Smooth muscle cell (in vitro differentiated cells): ENCODE results near the gene BTBD7. TPM values are rescaled to one million over a fixed set of nuclear protein-coding genes. Genes with fewer than 3 reads are reported as not detected.
A peak's percentile ranks its signal among the peaks of the same experiment; 100 is the strongest.

ENCODE experiments used
- DNase-seq: peaks from one replicate; lab custom pipeline; 2025; ENCODE audit not compliant: unreplicated experiment; lab: John Stamatoyannopoulos, UW
- H2AFZ ChIP-seq: fragments of 200-600 bp; sonication (generic); 2 replicates; pipeline ENCODE4 v1.6.0; 2016; ENCODE audit warnings: antibody characterized with exemption, low read depth, mild to moderate bottlenecking
- H3F3A ChIP-seq: fragments of 200-600 bp; sonication (generic); 2 replicates; pipeline ENCODE4 v1.6.0; 2017; ENCODE audit warnings: antibody characterized with exemption, low read depth
- H3K27ac ChIP-seq: fragments of 200-600 bp; sonication (generic); 2 replicates; pipeline ENCODE4 v1.5.1; 2016; ENCODE audit warnings: low read depth, mild to moderate bottlenecking
- H3K27me3 ChIP-seq: fragments of 200-600 bp; sonication (generic); 2 replicates; pipeline ENCODE4 v1.6.1; 2016; ENCODE audit warnings: low read depth, mild to moderate bottlenecking
- H3K36me3 ChIP-seq: fragments of 200-600 bp; sonication (generic); 2 replicates; pipeline ENCODE4 v1.5.1; 2016; ENCODE audit warnings: low read depth
- H3K4me1 ChIP-seq: fragments of 200-600 bp; sonication (generic); 2 replicates; pipeline ENCODE4 v1.5.1; 2016; ENCODE audit warnings: low read depth
- H3K4me2 ChIP-seq: fragments of 200-600 bp; sonication (generic); 2 replicates; pipeline ENCODE4 v1.6.0; 2016; ENCODE audit warnings: mild to moderate bottlenecking
- H3K4me3 ChIP-seq: fragments of 200-600 bp; sonication (generic); 2 replicates; pipeline ENCODE4 v1.5.1; 2016; ENCODE audit warnings: mild to moderate bottlenecking
- H3K79me2 ChIP-seq: fragments of 200-600 bp; sonication (generic); 2 replicates; pipeline ENCODE4 v1.6.0; 2016; ENCODE audit warnings: low read depth, mild to moderate bottlenecking
- H3K9ac ChIP-seq: fragments of 200-600 bp; sonication (generic); 2 replicates; pipeline ENCODE4 v1.6.0; 2016; ENCODE audit warnings: low read depth
- H3K9me3 ChIP-seq: fragments of 200-600 bp; sonication (generic); replicated peaks from 2 replicates; pipeline ENCODE4 v1.5.1; 2016; ENCODE audit warnings: low read depth
- H4K20me1 ChIP-seq: fragments of 200-600 bp; sonication (generic); 2 replicates; pipeline ENCODE4 v1.6.0; 2016; ENCODE audit warnings: low read depth
- CTCF ChIP-seq: fragments of 200-600 bp; sonication (generic); IDR thresholded peaks from 2 replicates; pipeline ENCODE4 v1.5.1; 2017; ENCODE audit warnings: borderline replicate concordance, mild to moderate bottlenecking, antibody characterized with exemption; ENCODE audit not compliant: insufficient read depth, poor library complexity, severe bottlenecking
- WGBS: methylation state at CpG from one replicate; pipeline ENCODE4 v1.1.7; 2016; ENCODE audit warnings: low lambda C conversion rate; 5-methylcytosine and 5-hydroxymethylcytosine counted together
- polyA plus RNA-seq: library from polyadenylated mRNA; unstranded; fragments of >200 nt; fragmentation: Nextera tagmentation; extraction: Ambion mirVana; gene quantifications from 2 replicates; pipeline ENCODE4 v1.2.1, GENCODE V29; 2016
- total RNA-seq: library from RNA; depleted of rRNA; stranded (reverse); fragments of >200 nt; gene quantifications from 2 replicates; pipeline ENCODE4 v1.2.3, GENCODE V29; 2014

Gene BTBD7
- total and polyA plus RNA-seq, 2 experiments from 2014 or later: 14.1 to 34.7 TPM

DNA sequence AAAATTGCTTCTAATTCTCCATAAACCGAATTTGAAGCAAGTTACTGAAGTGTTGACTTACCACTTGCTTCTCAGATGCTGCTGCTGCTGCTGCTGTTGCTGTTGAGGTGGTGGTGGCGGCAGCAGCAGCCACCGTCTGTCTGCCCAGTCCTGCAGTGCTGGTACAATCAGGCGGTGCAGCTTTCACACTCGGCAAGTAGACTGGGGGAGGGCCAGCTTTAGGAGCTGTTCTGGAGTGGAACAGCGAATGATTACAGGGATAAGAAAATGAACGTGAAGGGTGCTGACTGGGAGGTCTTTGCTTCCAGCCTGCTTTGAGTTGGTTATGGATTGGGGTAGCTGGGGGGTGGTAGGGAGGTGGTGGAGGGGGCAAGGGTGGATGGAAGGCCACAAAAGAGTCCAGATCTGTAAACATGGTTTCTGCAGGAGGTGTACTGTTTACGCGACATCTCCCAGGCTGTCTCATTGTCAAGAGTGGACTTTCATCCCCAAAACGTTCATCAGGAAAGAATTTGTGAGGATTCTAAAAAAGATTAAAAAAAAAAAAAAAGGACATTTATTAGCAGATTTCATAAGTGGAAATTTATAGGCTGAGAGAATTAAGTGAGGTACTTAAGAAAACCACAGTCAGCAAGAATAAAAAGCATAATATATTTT is 86.9 kb downstream of the BTBD7 start:
- Histone ChIP-seq H3K9me3 (no peaks in the 10 kb centered on the region), H3K27ac (no peak overlapping the region), H2AFZ (no peak overlapping the region), H3F3A (no peaks in the 10 kb centered on the region), H3K9ac (no peak overlapping the region), H3K4me3 (no peak overlapping the region), H3K79me2 (no peaks in the 10 kb centered on the region), H3K4me1 (no peaks in the 10 kb centered on the region), H3K36me3 (peaks cover 15% of the 10 kb centered on the region), H3K4me2 (no peak overlapping the region), H3K27me3 (no peaks in the 10 kb centered on the region), H4K20me1 (no peaks in the 10 kb centered on the region)
- TF ChIP-seq CTCF: no peak
- DNase-seq: no peak
- WGBS: 90% methylated on average over 10 of the region's 10 CpGs

DNA sequence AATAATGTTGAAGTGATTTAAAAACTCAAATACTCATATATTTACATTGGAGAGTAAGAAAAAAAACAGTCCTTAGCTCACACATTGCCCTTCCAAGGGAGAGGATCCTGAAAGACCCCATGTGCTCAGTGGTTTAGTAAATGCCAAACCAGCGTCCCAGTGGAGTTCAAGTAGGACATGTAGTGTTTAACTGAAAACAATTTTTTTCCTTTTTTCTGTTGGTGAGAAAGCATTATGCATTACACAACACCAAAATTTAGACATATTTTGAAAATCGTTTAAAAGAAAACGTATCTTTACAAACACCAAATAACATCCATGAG is 92.2 kb downstream of the BTBD7 start:
- no peak for DNase-seq
- Histone ChIP-seq H3K9me3 (no peaks in the 10 kb centered on the region), H3K79me2 (no peaks in the 10 kb centered on the region), H3K4me2 (peak overlapping the region; percentile 77), H3K27ac (peak overlapping the region; percentile 71), H3K36me3 (no peaks in the 10 kb centered on the region), H3K4me3 (no peak overlapping the region), H3K4me1 (peaks cover 3% of the 10 kb centered on the region), H4K20me1 (no peaks in the 10 kb centered on the region), H3F3A (peaks cover 4% of the 10 kb centered on the region), H2AFZ (no peak overlapping the region), H3K27me3 (no peaks in the 10 kb centered on the region), H3K9ac (no peak overlapping the region)
- 79% methylated on average over 3 of the region's 3 CpGs for WGBS
- no peak for TF ChIP-seq CTCF

DNA sequence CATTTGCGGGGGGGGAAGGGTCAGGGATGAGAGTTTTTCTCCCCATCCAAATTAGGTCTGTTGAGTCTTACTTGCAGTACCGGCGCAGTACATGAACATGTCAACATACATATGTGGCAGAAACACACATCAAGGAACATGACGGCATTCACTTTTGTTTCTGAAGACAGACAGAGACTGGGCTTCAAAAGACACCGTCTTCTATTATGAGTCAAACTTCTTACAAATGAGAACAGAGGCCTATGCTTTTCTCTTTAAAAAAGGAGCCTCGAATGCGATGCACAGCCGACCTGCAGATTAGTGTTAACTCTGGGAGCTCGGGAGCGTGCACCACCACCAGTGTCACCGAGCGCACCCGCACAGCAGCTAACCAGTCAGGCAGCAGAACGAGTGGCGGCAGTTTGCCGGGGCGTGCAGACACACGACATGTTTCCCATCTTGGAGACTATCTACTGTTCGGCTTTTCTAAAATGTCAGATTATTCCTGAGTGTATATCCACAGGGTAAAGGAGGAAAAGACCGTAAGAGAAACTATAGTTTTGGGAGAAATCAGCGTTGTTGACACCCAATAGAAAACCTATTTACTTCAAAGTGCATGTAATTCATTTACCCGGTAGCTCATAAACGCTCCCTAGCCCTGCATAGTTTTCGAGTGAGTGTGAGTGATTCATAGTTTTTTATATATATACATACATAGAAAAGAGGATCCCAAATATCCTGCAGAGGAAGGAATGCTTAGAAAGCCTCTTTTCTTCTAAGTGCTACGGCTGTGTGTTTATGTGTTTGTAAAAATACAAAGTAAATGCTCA is 92.8 kb downstream of the BTBD7 start:
- DNase-seq: no peak
- H3K4me2 ChIP-seq: peak overlapping the region; percentile 77
- WGBS: 73% methylated on average over 25 of the region's 25 CpGs

More for the DNA sequence above, 92.8 kb downstream of the BTBD7 start:
- no peaks in the 10 kb centered on the region for H3K27me3 ChIP-seq
- peaks cover 4% of the 10 kb centered on the region for H3F3A ChIP-seq
- peak overlapping the region; percentile 71 for H3K27ac ChIP-seq
- H3K36me3 ChIP-seq: no peaks in the 10 kb centered on the region
- TF ChIP-seq CTCF: no peak
- H3K4me1 ChIP-seq: peaks cover 3% of the 10 kb centered on the region
- H3K4me3 ChIP-seq: no peak overlapping the region
- no peaks in the 10 kb centered on the region for H3K79me2 ChIP-seq
- H2AFZ ChIP-seq: no peak overlapping the region
- H3K9me3 ChIP-seq: no peaks in the 10 kb centered on the region
- H4K20me1 ChIP-seq: no peaks in the 10 kb centered on the region
- H3K9ac ChIP-seq: peak overlapping the region; percentile 54
